Activated CD4-positive, CD25-positive, alpha-beta regulatory T cell treated with anti-CD3 and anti-CD28 coated beads, Interleukin-2, amount 50 U/mL, for 72 hours (primary cell): ENCODE measurements around the gene CCDC198.

Source experiments
- DNase-seq: peaks from one replicate; pipeline ENCODE4 v3.0.0; 2021

The CCDC198 gene

DNA sequence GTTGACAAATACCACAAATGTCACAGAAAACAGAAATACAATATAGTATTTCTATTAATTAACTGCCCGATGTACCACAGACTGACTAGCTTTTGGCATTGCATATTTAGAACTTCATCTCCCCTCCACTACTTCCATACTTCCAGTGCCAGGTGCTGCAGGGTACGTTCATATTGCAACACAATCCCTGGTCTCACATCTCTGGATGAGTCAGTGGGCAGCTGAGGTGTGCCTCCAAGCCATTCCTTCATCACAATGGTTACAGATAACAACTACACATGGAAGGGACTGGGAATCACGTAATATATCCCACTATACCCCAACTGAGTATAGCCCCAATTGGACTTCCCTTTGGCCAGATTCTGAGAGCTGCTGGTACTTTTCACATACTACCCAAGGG lies 31.1 kb downstream of the CCDC198 start:
- no peak for DNase-seq

DNA sequence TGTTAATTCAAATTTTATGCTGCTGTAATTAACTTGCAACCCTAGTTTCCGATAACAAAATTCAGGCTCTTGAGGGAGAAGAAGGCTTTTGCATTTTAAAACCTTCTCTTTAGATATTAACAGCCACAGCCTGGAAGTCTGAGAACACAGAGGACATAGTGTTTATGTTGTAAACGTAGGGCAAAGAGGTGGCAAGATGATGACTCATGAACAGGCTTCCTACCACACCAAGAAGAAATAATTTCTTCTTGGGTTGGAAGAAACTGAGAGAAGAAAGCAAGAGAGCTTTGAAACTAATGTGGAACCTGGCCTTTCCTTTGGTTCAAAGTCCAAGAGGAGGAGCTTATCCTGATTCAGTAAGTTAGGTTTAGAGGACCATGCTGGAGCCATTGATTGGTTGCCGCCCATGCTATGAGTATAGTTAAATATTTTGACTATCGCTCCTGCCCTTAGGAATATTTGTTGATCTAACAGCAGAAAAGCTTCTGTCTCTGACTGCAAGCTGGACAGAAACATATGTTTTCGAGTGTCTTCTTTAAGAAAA lies 31.8 kb downstream of the CCDC198 start:
- DNase-seq, result no peak

DNA sequence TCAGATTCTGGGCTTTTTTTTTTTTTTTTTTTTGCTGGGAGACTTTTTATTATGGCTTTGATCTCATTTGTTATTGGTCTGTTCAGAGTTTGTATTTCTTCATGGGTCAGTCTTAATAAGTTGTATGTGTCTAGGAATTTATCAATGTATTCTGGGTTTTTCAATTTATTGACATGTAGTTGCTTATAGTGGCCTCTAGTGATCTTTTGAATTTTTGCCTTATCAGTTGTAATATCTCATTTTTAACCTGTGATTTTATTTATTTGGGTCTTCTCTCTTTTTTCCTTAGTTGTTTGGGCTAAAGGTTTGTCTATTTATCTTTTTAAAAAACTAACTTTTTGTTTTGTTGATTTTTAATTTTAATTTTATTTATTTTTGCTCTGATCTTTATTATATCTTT lies 57.7 kb downstream of the CCDC198 start:
- DNase-seq, result no peak

DNA sequence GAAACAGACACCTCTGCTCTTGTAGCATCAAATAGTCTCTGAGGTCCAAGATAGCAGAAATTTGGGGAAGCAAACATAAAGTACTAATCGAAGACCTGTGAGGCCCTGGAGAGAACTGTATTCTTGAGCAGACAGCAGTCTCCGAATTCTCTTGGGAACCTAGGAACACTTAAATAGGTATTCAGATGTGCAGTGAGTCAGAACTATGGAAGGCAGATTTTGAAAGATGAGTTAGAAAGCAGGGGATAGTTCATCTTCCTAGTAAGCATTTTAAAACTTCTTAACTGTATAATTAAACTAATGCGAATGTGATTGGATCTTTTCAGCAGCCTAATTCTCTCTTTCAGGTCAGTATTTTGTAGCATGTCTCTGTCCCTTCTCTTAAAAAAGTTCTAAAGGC lies 72.7 kb downstream of the CCDC198 start:
- no peak for DNase-seq

DNA sequence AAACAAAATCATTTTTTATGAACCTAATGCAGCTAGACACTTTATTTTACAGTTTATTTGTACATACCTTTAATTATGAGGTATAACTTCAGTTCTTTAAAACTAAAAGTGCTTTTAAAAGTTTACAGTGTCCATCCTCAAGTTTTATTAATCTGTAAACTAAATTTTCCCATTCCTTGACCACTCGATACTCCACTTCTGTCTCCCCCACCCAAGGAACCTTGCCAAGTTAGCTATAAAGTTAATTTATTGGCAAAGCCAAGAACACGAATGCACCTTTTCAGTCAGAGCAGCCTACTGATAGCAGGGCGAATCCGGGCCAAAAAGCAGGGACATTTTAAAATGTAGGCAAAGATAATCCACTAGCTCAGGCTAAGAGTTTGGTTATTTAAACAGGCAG lies 73.6 kb downstream of the CCDC198 start:
- DNase-seq, result no peak
